GM19397 (cell line): Measurements from ENCODE around the gene ESYT3.

ENCODE experiments used
- ATAC-seq: cut with Tn5 transposase; IDR thresholded peaks from one replicate; pipeline ENCODE4 v1.9.1; 2021; ENCODE audit warnings: mild to moderate bottlenecking, moderate library complexity; ENCODE audit not compliant: unreplicated experiment

The ESYT3 gene

GRCh38 chr3:138459619-138460535 lies 25.5 kb downstream of the ESYT3 start:
- no peak for ATAC-seq

GRCh38 chr3:138460536-138461205 lies 26.3 kb downstream of the ESYT3 start:
- no peak for ATAC-seq

- no peak for ATAC-seq
These were observed 26.8 kb downstream of the ESYT3 start for GRCh38 chr3:138461246-138461645.

- ATAC-seq, result no peak
These were observed 27.5 kb downstream of the ESYT3 start for GRCh38 chr3:138461896-138462295.

GRCh38 chr3:138463724-138464490 lies 29.5 kb downstream of the ESYT3 start:
- ATAC-seq, result no peak

DNA sequence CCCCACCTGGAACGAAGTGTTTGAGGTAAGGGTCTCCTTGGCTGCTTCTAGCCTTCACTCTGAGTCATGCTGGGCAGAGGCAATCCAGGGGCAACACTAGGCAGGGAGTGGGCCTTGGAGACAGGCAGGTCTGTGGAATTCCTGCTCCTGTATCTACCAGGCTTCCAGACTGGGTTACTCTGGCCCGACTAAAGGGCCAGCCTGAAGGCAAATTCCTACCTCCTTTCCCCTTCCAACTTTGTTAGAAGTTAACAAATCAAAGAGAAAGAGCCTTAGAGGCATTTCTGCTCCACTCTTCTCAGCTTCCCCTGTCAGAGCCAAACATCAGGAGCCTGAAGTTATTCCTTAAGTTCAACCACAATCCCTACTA lies 30.1 kb downstream of the ESYT3 start:
- no peak for ATAC-seq

DNA sequence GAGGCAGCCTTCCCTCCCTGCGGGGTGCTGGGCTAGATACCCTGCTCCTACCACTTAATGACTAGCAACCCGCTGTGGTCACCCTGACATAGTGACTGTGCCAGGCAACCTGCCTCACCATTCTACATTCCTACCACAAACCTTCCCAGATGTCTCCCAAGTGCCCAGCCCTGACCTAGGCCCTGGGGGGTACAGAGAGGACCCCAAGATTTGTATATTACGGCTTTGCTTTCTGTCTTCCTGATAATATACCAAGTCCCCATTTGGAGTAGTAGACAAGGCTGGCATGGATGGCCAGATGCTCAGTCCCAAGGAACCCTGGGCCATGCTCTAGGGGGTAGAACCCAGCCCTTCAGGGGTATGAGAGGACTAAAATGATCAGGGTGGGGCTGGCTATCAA lies 31.0 kb downstream of the ESYT3 start:
- no peak for ATAC-seq

DNA sequence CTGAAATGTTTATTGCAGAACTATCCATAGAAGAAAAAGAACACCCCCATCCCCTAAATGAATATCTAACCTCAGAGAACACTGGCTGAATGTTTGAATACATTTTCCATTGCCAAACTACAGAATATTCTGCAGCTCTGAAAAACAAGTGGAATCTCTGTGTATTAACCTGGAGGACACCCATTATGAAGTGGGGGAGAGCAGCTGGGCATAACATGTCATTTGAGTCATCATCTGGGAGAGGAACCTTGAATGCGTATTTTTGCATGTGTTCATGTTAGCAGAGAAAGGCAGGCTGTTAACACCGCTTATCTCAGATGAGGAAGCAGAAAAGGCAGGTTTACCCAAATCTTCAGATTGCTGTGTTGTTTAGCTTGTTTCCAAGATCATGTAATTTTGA lies 31.5 kb downstream of the ESYT3 start:
- ATAC-seq, result no peak

GRCh38 chr3:138467931-138468330 lies 33.5 kb downstream of the ESYT3 start:
- no peak for ATAC-seq

DNA sequence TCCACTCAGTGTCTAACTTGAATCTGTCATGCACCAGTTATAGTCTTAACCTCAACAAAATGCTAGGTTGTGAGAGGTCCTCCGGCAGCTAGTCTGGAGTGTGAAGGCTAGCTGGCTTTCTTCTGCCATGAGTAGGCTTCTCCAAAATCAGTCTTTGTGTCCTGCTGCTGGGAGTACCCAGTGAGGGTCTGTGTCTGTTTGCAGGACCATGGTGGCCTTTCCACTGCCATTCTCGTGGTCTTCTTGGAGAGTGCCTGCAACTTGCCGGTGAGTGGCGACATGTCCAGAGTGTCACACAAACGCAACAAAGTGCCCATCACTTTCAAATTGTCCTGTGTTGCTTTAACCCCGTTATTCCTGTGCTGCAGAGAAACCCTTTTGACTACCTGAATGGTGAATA lies 34.0 kb downstream of the ESYT3 start:
- no peak for ATAC-seq

- ATAC-seq, result no peak
These were observed 34.5 kb downstream of the ESYT3 start for GRCh38 chr3:138468886-138469285.

GRCh38 chr3:138469874-138470273 lies 35.5 kb downstream of the ESYT3 start:
- ATAC-seq, result no peak

DNA sequence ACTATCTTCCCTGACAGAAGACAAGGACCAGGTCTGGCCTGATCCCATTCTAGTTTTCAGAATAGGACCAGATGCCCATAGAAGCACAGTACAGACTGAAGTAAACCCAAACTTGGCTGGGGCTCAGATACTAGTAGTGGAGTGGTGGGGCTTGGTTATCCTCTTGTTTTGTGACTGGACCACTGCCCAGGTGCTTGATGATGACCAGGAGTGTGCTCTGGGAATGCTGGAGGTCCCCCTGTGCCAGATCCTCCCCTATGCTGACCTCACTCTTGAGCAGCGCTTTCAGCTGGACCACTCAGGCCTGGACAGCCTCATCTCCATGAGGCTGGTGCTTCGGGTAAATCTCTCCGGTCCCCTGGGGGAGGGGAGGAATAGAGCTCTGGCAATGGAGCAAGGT lies 36.3 kb downstream of the ESYT3 start:
- no peak for ATAC-seq

- ATAC-seq, result no peak
These were observed 37.1 kb downstream of the ESYT3 start for GRCh38 chr3:138471481-138471880.

DNA sequence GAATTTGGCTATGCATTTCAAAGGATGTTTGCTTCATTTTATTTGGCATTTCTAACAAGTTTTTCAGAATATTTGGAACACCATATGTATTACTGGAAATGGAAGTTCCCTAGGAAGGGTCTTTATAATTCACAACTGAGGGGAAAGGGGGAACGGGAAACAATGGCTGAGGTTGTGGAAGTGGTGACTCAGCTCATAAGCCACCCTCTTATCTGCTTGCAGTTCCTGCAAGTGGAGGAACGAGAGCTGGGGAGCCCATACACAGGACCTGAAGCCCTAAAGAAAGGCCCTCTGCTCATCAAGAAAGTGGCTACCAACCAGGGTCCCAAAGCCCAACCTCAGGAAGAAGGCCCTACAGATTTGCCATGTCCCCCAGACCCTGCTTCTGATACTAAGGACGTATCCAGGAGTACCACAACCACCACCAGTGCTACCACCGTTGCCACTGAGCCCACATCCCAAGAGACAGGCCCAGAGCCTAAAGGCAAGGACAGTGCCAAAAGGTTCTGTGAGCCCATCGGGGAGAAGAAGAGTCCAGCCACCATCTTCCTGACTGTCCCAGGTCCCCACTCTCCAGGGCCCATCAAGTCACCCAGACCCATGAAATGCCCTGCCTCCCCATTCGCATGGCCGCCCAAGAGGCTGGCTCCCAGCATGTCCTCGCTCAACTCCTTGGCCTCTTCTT lies 37.9 kb downstream of the ESYT3 start:
- no peak for ATAC-seq

GRCh38 chr3:138473391-138473790 lies 39.0 kb downstream of the ESYT3 start:
- no peak for ATAC-seq

DNA sequence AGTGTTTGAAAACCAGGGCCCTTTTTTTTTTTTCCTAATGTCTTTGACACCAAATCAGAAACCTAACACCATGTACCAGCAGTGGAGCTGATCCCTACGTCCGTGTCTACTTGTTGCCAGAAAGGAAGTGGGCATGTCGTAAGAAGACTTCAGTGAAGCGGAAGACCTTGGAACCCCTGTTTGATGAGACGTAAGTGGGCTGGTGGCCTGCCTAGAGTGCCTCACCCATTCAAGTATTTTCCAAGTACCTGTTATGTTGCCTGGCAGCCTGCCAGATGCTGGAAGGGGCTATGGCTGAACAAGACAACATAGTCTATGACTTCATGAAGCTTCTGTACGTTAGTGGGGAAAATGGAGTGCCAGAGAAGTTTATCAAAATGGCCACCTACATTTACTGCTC lies 39.7 kb downstream of the ESYT3 start:
- ATAC-seq, result no peak

DNA sequence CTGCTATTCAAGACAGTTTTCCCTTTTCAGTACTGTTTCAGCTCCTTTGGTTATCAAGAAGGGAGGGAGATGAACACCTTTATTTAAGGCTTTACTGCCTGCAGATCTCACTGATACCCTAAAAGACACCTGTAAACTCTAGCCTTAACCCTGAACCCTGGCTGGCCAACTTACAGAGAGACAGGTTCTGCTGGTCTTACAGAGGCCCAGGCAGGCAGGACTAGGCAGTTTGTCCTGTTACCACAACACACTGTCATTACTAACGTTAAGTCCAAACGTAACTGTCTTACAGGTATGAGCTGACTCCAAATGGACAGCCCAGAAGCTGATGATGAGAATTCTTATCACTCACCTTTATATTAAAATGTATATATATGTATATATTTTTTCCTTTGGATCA lies 42.1 kb downstream of the ESYT3 start:
- no peak for ATAC-seq

- ATAC-seq, result no peak
These were observed 42.7 kb downstream of the ESYT3 start for GRCh38 chr3:138477120-138477519.

- no peak for ATAC-seq
These were observed 43.4 kb downstream of the ESYT3 start for GRCh38 chr3:138477801-138478200.

DNA sequence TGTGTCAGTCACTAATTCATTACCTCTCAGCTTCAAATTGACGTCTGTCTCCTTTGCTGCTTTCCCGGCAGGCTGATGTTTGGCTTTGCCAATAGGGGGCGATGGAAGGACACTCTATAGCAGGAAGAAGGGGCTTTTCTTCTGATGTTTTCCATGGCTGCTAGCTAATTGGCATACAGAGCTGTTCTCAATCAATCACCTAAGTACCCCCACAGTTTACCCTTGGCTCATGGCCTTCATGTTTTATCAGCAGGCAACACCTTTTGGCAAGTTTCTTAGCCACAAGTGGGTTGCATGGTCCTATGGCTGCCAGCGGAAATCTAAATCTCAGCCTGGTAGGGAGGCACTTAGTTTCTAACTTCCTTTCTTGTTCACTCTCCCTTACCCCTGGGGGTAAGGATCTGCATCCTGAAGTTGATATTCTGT lies 45.0 kb downstream of the ESYT3 start:
- no peak for ATAC-seq
